GM18868 (cell line): ENCODE results near the gene P2RX7.

Experiments used
- ATAC-seq: cut with Tn5 transposase; IDR thresholded peaks from one replicate; pipeline ENCODE4 v1.9.1; 2021; ENCODE audit warnings: mild to moderate bottlenecking, moderate library complexity; ENCODE audit not compliant: unreplicated experiment

Gene P2RX7

GRCh38 chr12:121132601-121133481, at the start of gene P2RX7:
P2RX7 (plus strand) TSS chr12:121132876; CDS start chr12:121132971, 95 bp downstream.
- peak; percentile 31 for ATAC-seq

DNA sequence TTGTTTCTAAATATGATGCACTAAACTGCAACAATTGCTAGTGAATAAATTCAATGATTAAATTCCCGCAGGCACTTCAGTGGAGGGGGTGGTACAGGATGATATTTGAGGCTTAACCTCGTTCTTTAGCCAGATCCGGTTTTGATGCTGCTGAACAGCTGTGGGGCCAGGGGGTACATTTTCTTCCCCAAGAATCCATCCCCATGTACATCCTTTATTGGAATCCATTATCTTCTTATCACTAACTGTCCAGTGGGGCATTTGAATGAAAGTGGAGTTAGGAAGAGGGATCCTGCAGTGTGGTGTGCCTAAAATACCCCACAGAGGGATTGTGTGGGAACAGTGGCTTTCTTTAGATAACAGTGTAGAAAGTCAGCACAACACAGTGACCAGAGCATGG, 48.4 kb upstream of the P2RX7 start:
- no peak for ATAC-seq

GRCh38 chr12:121085069-121085468, 47.6 kb upstream of the P2RX7 start:
- ATAC-seq, result no peak

DNA sequence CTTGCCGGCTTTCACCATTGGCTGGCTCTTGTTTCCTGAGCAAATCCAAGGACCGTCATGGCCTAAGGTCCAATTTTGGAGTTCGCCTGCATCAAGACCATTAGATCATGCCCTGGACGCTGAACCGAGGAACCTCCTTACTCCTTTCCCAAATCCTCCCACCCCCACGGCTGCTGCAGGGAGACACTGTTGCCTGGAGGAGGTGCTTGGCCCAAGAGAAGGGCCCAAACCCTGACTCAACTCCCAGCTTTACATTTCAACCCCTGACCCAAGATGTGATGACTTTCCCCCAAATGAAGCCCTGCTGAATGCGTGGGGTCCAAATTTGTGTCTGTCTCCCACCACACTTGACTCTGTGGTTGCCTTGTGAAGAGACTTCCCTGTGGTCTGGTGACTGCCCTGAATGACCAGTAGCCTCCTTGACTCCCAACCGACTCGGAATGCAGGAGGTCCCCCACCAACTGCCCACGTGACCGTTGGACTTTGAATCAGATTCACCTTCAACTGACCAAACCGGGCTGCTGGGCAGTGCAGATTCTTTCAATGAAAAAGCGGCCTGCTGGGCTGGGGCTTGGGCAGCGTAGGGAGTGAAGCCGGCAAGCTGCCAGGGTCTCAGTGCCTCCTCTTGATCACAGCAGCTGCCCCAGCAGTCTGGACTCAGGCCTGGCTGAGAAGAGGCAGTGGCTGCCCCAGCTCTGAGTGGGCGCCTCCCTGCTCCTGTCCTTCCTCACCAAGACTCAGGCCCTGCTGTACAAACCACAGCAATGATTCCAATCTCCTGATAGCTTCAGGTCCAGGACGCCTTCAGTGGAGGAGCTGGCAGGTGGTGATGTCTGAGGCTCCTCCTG, 46.9 kb upstream of the P2RX7 start:
- ATAC-seq, result no peak

DNA sequence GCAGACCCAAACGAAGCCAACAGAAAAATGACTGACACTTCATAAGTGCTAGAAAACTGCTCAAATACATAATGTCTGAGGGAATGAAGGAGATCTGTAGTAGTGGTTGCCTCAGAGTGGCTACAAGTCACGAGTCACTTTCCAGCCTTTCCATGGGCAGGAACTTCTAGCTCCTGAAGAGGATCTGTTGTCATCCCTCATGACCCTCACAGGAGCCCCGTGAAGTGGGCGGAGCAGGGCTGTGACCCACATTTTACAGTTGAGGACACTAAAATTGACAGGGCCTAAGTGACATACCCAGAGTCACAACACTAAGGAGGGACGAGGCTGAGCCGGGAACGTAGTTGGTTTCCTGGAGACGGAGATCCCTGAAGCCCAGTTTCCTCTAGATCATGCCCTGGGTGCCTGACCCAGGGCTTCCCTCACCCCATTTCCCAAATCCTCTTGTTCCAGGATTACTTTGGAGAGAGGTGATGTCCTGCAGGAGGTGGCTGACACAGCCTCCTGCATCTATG, 45.8 kb upstream of the P2RX7 start:
- no peak for ATAC-seq

DNA sequence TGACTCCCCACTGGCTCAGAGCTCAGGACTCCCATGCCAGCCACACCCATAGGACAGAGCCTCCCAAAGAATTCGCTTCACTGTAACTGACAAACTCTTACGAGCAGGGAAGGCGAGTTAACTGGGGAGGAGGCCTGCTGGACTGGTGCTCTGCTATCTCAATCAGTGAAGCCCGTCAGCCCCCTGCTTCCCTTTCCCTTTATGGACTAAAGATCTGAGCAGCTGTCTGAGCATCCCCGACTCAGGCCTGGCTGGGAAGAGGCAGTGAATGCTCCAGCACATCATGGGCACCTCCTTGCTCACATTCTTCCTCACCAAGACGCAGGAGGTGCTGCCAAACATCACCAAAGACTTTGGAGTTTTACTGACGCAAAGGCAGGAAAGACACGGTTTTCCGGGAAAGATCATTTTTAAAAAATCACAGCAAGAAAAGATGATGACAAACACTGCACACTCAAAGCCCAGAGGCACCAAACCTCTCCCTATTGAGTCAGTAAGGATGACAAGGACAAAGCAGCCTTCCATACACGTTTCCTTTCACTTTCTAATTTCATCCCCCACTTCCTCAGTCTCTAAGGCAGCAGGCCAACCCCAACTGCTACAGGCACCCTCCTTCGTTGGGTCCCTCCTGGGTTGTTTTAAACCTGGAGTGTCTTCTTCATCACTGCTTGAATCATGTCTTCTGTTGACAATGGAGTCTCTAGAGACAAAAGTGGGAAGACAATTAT, 45.0 kb upstream of the P2RX7 start:
- ATAC-seq, result no peak

- no peak for ATAC-seq
Measured at GRCh38 chr12:121088195-121088585, 44.5 kb upstream of the P2RX7 start.

DNA sequence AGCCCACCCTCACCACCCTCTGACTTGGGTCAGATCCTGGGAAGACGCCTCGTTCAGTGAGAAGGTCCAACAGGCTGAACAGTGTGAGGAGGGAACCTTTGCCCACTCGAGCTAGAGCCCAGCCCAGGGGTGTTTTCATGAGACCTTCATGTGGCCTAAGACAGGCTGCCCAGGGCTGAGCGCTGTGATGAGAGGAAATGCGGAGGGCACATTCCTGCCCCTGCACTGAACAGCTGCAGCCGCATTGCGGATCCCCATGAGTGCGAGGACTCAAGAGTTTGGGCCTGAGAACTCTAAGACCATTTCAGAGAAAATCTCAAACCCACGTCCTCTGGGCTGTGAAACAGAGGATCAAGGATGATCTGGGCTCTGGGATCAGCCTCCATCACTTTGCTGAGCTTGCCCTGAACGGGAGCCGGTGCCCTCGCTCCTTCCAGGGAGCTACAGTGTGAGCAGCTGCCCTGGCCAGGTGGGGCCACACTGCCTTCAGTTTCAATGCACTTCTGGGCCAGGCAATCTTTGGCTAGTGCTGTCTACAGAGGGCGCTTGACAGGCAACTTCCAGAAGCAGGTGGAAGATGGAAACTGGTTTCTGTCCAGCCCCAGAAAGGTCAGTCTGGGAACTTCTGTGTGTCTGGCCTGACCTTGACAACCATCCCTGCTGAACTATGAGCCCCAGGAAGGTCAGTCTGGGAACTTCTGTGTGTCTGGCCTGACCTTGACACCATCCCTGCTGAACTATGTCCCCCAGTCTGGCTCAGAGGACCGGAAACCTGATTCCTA, 43.5 kb upstream of the P2RX7 start:
- ATAC-seq, result no peak

GRCh38 chr12:121089813-121090430, 42.8 kb upstream of the P2RX7 start:
- no peak for ATAC-seq

DNA sequence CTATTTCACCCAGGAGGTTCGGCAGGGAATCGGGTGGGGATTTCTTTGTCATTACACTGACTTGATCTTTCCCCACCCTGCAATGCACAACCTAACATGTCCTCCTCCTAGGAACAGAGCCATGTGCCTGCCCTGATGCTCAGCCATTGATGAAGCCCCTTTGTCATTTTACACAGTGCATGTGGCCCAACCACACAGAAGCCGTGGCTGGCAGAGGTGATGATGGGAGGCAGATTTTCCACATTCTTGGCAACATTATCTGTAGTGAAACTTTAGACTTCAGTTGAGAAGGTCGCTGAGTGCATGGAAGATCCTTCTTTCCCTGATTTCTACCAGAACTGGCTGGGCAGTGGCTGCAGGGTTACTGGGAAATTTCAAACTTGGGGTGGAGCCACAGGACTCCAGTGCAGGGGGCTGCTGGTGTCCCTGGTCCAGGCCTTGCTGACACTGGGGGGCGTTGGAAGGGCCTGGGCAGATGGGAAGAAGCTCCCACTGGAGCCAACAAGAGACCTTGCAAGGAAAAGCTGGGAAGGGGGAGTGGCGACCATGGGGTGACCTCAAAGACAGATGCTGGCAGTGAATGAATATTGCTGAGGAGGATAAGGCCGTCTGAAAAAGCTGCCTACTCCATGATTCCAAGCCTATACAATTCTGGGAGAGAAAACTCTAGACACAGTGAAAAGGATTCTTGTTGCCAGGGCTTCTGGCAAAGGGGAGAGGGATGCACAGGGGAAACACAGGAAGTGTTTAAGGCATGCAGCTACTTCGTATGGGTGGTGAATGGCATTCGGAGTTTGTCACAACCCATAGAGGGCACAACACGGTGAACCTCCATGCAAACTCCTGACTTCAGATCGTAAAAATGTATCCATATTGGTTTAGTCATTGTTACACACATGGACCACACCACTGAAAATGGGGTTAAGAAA, 41.8 kb upstream of the P2RX7 start:
- no peak for ATAC-seq

DNA sequence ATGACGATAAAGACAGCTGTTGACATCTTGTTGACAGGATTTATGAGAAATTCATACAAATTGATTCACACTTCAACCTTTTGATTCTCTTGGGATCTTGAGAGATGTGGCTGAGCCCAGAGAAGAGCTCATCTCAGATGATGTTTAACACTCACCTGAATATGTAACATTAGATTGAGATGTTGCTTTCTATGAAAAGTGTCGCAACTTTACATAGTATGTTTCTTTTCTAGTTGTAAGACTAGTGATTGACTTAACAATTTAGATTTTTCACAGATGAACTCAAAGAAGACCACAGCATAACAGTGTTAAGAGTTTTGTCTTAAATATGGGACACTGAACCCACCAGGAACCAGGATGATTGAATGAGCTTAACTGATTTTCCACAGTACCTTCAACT, 40.6 kb upstream of the P2RX7 start:
- no peak for ATAC-seq

DNA sequence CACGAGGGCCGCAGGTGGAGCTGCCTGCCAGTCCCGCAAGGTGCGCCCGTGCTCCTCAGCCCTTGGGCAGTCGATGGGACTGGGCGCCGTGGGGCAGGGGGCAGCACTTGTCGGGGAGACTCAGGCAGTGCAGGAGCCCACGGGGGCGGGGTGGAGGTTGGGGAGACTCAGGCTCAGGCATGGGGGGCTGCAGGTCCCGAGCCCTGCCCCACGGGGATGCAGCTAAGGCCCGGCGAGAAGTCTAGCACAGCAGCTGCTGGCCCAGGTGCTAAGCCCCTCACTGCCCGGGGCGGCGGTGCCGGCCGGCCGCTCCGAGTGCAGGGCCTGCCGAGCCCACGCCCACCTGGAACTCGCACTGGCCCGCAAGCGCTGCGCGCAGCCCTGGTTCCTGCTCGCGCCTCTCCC, 39.2 kb upstream of the P2RX7 start:
- ATAC-seq, result no peak

- no peak for ATAC-seq
Measured at GRCh38 chr12:121095544-121096198, 37.0 kb upstream of the P2RX7 start.

DNA sequence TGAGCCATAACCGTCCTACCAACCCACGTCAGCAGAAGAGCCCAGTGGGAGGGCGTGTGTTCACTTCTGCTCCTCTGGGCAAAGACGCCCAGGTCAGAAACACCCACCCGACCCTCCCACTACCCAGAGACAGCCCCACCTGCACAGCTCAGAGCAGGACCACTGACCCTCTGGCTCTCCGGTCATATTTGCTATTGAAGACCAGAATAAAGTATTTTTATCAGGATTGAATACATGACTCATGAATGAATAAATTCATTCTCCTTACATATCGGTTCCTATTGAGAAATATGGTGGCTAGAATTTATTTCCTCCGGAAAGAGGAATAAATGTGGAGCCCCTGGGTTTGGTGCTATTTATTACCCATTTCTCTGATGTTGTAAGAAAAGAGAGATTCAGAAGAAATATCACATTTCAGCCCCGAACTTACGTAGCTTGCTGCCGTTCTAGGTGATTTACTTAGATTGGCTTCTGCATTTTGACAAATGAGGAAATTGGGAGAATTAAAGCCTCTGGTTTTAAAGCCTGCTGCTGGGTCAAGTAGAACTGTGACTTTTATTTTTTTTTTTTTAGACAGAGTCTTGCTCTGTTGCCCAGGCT, 36.4 kb upstream of the P2RX7 start:
- no peak for ATAC-seq

GRCh38 chr12:121099779-121100178, 32.9 kb upstream of the P2RX7 start:
- ATAC-seq, result no peak

DNA sequence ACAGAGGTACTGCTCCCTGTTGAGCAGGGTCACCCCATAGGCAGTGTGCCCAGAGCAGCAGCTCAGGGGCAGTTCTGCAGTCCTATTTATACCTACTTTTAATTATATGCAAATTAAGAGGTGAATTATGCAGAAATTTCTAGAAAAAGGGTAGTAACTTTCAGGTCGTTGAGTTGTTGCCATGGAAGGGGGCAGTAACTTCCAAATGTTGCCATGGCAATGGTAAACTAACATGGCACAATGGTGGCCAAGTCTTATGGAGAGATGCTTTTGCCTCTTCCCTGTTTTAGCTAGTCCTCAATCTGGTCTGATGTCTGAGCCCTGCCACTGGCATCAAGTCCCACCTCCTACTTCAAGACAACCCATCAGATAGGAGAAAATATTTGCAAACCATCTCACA, 30.4 kb upstream of the P2RX7 start:
- no peak for ATAC-seq

GRCh38 chr12:121107681-121108080, 25.0 kb upstream of the P2RX7 start:
- ATAC-seq, result no peak

DNA sequence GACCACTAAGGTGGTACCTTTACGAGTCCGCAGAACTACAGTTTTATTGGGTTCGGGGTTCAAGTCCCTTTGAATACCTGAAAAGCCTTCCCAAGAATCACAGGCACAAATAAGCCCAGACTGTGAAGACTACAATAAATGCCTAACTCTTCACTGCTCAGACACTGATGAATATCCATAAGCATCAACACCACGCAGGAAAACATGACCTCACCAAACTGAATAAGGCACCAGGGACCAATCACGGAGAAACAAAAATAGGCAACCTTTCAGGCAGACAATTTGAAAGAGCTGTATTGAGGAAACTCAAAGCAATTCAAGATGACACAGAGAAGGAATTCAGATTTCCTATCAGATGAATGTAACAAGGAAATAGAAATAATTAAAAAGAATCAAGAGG, 24.2 kb upstream of the P2RX7 start:
- no peak for ATAC-seq
